HepG2 (cell line): ENCODE results near the gene RRBP1. TPM values are rescaled to one million over a fixed set of nuclear protein-coding genes. Genes with fewer than 3 reads are reported as not detected.
A peak's percentile ranks its signal among the peaks of the same experiment; 100 is the strongest.

ENCODE experiments used
- CEBPB ChIP-seq: IDR thresholded peaks from 2 replicates; pipeline ENCODE4 v1.6.1; 2011; ENCODE audit warnings: low read depth, low read length, improper control_type of control experiment, borderline replicate concordance
- HNRNPLL ChIP-seq: fragments of 200-400 bp; formaldehyde crosslinking; IDR thresholded peaks from 2 replicates; pipeline ENCODE4 v1.6.1; 2017; ENCODE audit warnings: mild to moderate bottlenecking, low read depth, low read length; ENCODE audit not compliant: poor library complexity, severe bottlenecking
- MATR3 ChIP-seq: sonication (generic); formaldehyde crosslinking; IDR thresholded peaks from 2 replicates; pipeline ENCODE4 v1.4.0; 2020; ENCODE audit warnings: missing genetic modification reagents
- NFYB ChIP-seq: sonication (generic); formaldehyde crosslinking; IDR thresholded peaks from 2 replicates; pipeline ENCODE4 v1.4.0; 2020; ENCODE audit warnings: missing genetic modification reagents
- PHF5A ChIP-seq: IDR thresholded peaks from one replicate; pipeline ENCODE4 v1.6.1; 2018; ENCODE audit warnings: low read depth, missing genetic modification reagents; ENCODE audit not compliant: unreplicated experiment
- TEF ChIP-seq: sonication (generic); formaldehyde crosslinking; IDR thresholded peaks from 2 replicates; pipeline ENCODE4 v1.5.0; 2020; ENCODE audit warnings: missing genetic modification reagents
- ZBTB39 ChIP-seq: sonication (generic); formaldehyde crosslinking; IDR thresholded peaks from 2 replicates; pipeline ENCODE4 v1.5.0; 2020; ENCODE audit warnings: missing genetic modification reagents
- ZNF292 ChIP-seq: sonication (generic); formaldehyde crosslinking; IDR thresholded peaks from 2 replicates; pipeline ENCODE4 v1.8.1; 2022; ENCODE audit warnings: mild to moderate bottlenecking, low read depth, missing genetic modification reagents, borderline replicate concordance
- ZNF343 ChIP-seq: sonication (generic); formaldehyde crosslinking; IDR thresholded peaks from 2 replicates; pipeline ENCODE4 v1.4.0; 2020; ENCODE audit warnings: mild to moderate bottlenecking, missing genetic modification reagents
- ZNF407 ChIP-seq: sonication (generic); formaldehyde crosslinking; IDR thresholded peaks from one replicate; pipeline ENCODE4 v1.5.1; 2020; ENCODE audit warnings: mild to moderate bottlenecking, missing genetic modification reagents; ENCODE audit errors: not compliant biosample characterization
- ZNF629 ChIP-seq: sonication (generic); formaldehyde crosslinking; conservative IDR thresholded peaks from 2 replicates; pipeline ENCODE4 v1.5.0; 2020; ENCODE audit warnings: missing genetic modification reagents
- ZNF687 ChIP-seq: sonication (generic); formaldehyde crosslinking; IDR thresholded peaks from 2 replicates; pipeline ENCODE4 v1.5.1; 2020; ENCODE audit warnings: mild to moderate bottlenecking, missing genetic modification reagents, moderate library complexity
- polyA plus RNA-seq, 8 experiments: library from polyadenylated mRNA; depleted of rRNA in 3 of 8; stranded (reverse) in 7 of 8; unstranded in 1 of 8; fragments of >200 nt; fragmentation: Illumina TruSeq in 4 of 8; extraction: Trizol in 4 of 8; gene quantifications; 2 replicates each; pipeline versions ENCODE4 v1.2.1 to v1.2.3, GENCODE V29; 2011 to 2016; ENCODE audit warnings: low read depth in 4 of 8, missing spikeins in 1 of 8, mixed read lengths in 1 of 8; ENCODE audit not compliant: insufficient read depth in 1 of 8
- total RNA-seq, 5 experiments: library from RNA; depleted of rRNA; stranded (reverse); fragments of >200 nt; fragmentation: Illumina TruSeq; extraction: Trizol; gene quantifications; 2 replicates each; pipeline ENCODE4 v1.2.3, GENCODE V29; 2016; ENCODE audit warnings: low read depth in 1 of 5

The RRBP1 gene
- total and polyA plus RNA-seq, 2 of the 13 experiments (the other 11 are each of a cell fraction or from before 2014, with no cell fraction given) = 150 to 222 TPM

GRCh38 chr20:17675519-17676377 lies 6.3 kb downstream of the RRBP1 start (continued):
- TF ChIP-seq ZNF407 (peak; percentile 40), ZNF629 (CRISPR knock-in tag) (no peak), HNRNPLL (no peak), PHF5A (CRISPR knock-in tag) (no peak), CEBPB (peak; percentile 86), NFYB (CRISPR knock-in tag) (no peak), TEF (no peak), ZBTB39 (CRISPR knock-in tag) (no peak), MATR3 (CRISPR knock-in tag) (no peak), ZNF343 (CRISPR knock-in tag) (no peak), ZNF292 (CRISPR knock-in tag) (no peak), ZNF687 (CRISPR knock-in tag) (peak; percentile 30)
